Stimulated activated naive B cell treated with anti-CD40 and anti-IgM and Interleukin-4, amounts not matched to agents 10 μg/mL and 1 μg/mL and 100 μg/mL, for 72 hours (primary cell): Measurements from ENCODE around the gene SMARCB1.

ENCODE experiments used
- ATAC-seq, 2 donors: fragments of 150-1000 bp; cut with Tn5 transposase; replicated peaks; 2 replicates each; pipeline ENCODE4 v1.10.0; 2021; ENCODE audit warnings: moderate library complexity in 1 of 2
- DNase-seq: peaks from one replicate; pipeline ENCODE4 v3.0.0; 2021
- H3K27ac Mint-ChIP-seq: one replicate; pipeline ENCODE4 v1.8.0; 2022; ENCODE audit warnings: mild to moderate bottlenecking, mixed read lengths
- H3K27me3 Mint-ChIP-seq, 2 donors: one replicate each; pipeline ENCODE4 v1.8.0; 2022; ENCODE audit warnings: mixed read lengths in 2 of 2
- H3K36me3 Mint-ChIP-seq, 2 donors: one replicate each; pipeline ENCODE4 v1.8.0; 2022; ENCODE audit warnings: mixed read lengths in 2 of 2, mild to moderate bottlenecking in 1 of 2
- H3K4me1 Mint-ChIP-seq, 2 donors: one replicate each; pipeline ENCODE4 v1.8.0; 2022; ENCODE audit warnings: mixed read lengths in 2 of 2, mild to moderate bottlenecking in 1 of 2
- H3K4me3 Mint-ChIP-seq, 2 donors: one replicate each; pipeline ENCODE4 v1.8.0; 2022; ENCODE audit warnings: mild to moderate bottlenecking in 2 of 2, mixed read lengths in 2 of 2, moderate library complexity in 1 of 2
- H3K9me3 Mint-ChIP-seq, 2 donors: one replicate each; pipeline ENCODE4 v1.8.0; 2022; ENCODE audit warnings: mixed read lengths in 2 of 2, mild to moderate bottlenecking in 1 of 2

The SMARCB1 gene

GRCh38 chr22:23840026-23840425 lies 53.3 kb downstream of the SMARCB1 start:
- peaks cover 59 to 66% of the 10 kb centered on the region in 2 donors for H3K4me1 Mint-ChIP-seq
- DNase-seq, result no peak
- H3K4me3 Mint-ChIP-seq, result peak overlapping the region in 1 of 2 donors; percentile 23
- no peak overlapping the region for H3K27ac Mint-ChIP-seq
- peaks cover 6 to 20% of the 10 kb centered on the region in 2 donors for H3K36me3 Mint-ChIP-seq
- no peaks in the 10 kb centered on the region for H3K27me3 Mint-ChIP-seq
- no peak for ATAC-seq
- no peaks in the 10 kb centered on the region for H3K9me3 Mint-ChIP-seq

- ATAC-seq, result no peak
- no peak overlapping the region for H3K4me3 Mint-ChIP-seq
- H3K9me3 Mint-ChIP-seq, result no peaks in the 10 kb centered on the region
- H3K27me3 Mint-ChIP-seq, result no peaks in the 10 kb centered on the region
- DNase-seq, result no peak
- peaks cover 61 to 66% of the 10 kb centered on the region in 2 donors for H3K4me1 Mint-ChIP-seq
- H3K27ac Mint-ChIP-seq, result peak overlapping the region; percentile 66
- peaks cover 4 to 14% of the 10 kb centered on the region in 2 donors for H3K36me3 Mint-ChIP-seq
Measured at GRCh38 chr22:23841292-23841691, 54.5 kb downstream of the SMARCB1 start.

GRCh38 chr22:23841736-23842445 lies 55.1 kb downstream of the SMARCB1 start:
- peaks cover 60 to 66% of the 10 kb centered on the region in 2 donors for H3K4me1 Mint-ChIP-seq
- no peaks in the 10 kb centered on the region for H3K9me3 Mint-ChIP-seq
- H3K27ac Mint-ChIP-seq, result peak overlapping the region; percentile 66
- no peaks in the 10 kb centered on the region for H3K27me3 Mint-ChIP-seq
- H3K36me3 Mint-ChIP-seq, result peaks cover 2 to 11% of the 10 kb centered on the region in 2 donors
- no peak overlapping the region for H3K4me3 Mint-ChIP-seq
- no peak for DNase-seq
- ATAC-seq, result no peak

GRCh38 chr22:23842599-23842998 lies 55.8 kb downstream of the SMARCB1 start:
- Mint-ChIP-seq H3K36me3 (peaks cover 0 to 6% of the 10 kb centered on the region in 2 donors), H3K4me1 (peaks cover 57 to 66% of the 10 kb centered on the region in 2 donors), H3K4me3 (no peak overlapping the region), H3K9me3 (no peaks in the 10 kb centered on the region), H3K27me3 (no peaks in the 10 kb centered on the region), H3K27ac (peak overlapping the region; percentile 60)
- no peak for ATAC-seq
- DNase-seq, result no peak

- peak overlapping the region; percentile 14 to 76 for H3K4me3 Mint-ChIP-seq
- no peak for DNase-seq
- no peaks in the 10 kb centered on the region for H3K9me3 Mint-ChIP-seq
- no peaks in the 10 kb centered on the region for H3K36me3 Mint-ChIP-seq
- peaks cover 52 to 66% of the 10 kb centered on the region in 2 donors for H3K4me1 Mint-ChIP-seq
- peak overlapping the region; percentile 86 for H3K27ac Mint-ChIP-seq
- no peak for ATAC-seq
- no peaks in the 10 kb centered on the region for H3K27me3 Mint-ChIP-seq
Measured at GRCh38 chr22:23844739-23845202, 58.0 kb downstream of the SMARCB1 start.

- no peaks in the 10 kb centered on the region for H3K36me3 Mint-ChIP-seq
- no peaks in the 10 kb centered on the region for H3K27me3 Mint-ChIP-seq
- peak overlapping the region; percentile 25 to 33 for H3K4me3 Mint-ChIP-seq
- peak overlapping the region; percentile 79 for H3K27ac Mint-ChIP-seq
- DNase-seq (no peak), ATAC-seq (no peak)
- peaks cover 56 to 70% of the 10 kb centered on the region in 2 donors for H3K4me1 Mint-ChIP-seq
- H3K9me3 Mint-ChIP-seq, result no peaks in the 10 kb centered on the region
Measured at GRCh38 chr22:23845265-23846080, 58.7 kb downstream of the SMARCB1 start.

- peak; percentile 1 to 8 for ATAC-seq
- Mint-ChIP-seq H3K27me3 (no peaks in the 10 kb centered on the region), H3K4me3 (peak overlapping the region in 1 of 2 donors; percentile 25), H3K4me1 (peaks cover 59 to 71% of the 10 kb centered on the region in 2 donors), H3K36me3 (no peaks in the 10 kb centered on the region), H3K27ac (no peak overlapping the region), H3K9me3 (no peaks in the 10 kb centered on the region)
- DNase-seq, result no peak
Measured at GRCh38 chr22:23846081-23846469, 59.3 kb downstream of the SMARCB1 start.

- DNase-seq (no peak), ATAC-seq (no peak)
- no peaks in the 10 kb centered on the region for H3K9me3 Mint-ChIP-seq
- H3K27me3 Mint-ChIP-seq, result no peaks in the 10 kb centered on the region
- H3K36me3 Mint-ChIP-seq, result no peaks in the 10 kb centered on the region
- H3K4me3 Mint-ChIP-seq, result peak overlapping the region in 1 of 2 donors; percentile 4
- H3K27ac Mint-ChIP-seq, result no peak overlapping the region
- peaks cover 52 to 71% of the 10 kb centered on the region in 2 donors for H3K4me1 Mint-ChIP-seq
Measured at GRCh38 chr22:23847310-23847920, 60.6 kb downstream of the SMARCB1 start.

- Mint-ChIP-seq H3K4me1 (peaks cover 47 to 63% of the 10 kb centered on the region in 2 donors), H3K4me3 (no peak overlapping the region), H3K36me3 (no peaks in the 10 kb centered on the region), H3K27ac (no peak overlapping the region), H3K27me3 (no peaks in the 10 kb centered on the region), H3K9me3 (no peaks in the 10 kb centered on the region)
- ATAC-seq (no peak), DNase-seq (no peak)
Measured at GRCh38 chr22:23847991-23848864, 61.5 kb downstream of the SMARCB1 start.

GRCh38 chr22:23849009-23850006 lies 62.5 kb downstream of the SMARCB1 start:
- ATAC-seq (peak; percentile 71 to 77), DNase-seq (peak; percentile 82)
- Mint-ChIP-seq H3K4me1 (peaks cover 43 to 57% of the 10 kb centered on the region in 2 donors), H3K9me3 (no peaks in the 10 kb centered on the region), H3K4me3 (peak overlapping the region; percentile 64 to 76), H3K27ac (peak overlapping the region; percentile 76), H3K27me3 (no peaks in the 10 kb centered on the region), H3K36me3 (no peaks in the 10 kb centered on the region)

- peak overlapping the region; percentile 81 for H3K27ac Mint-ChIP-seq
- ATAC-seq, result peak in 1 of 2 donors; percentile 48
- no peak for DNase-seq
- H3K27me3 Mint-ChIP-seq, result no peaks in the 10 kb centered on the region
- peak overlapping the region; percentile 53 to 66 for H3K4me3 Mint-ChIP-seq
- no peaks in the 10 kb centered on the region for H3K36me3 Mint-ChIP-seq
- peaks cover 35 to 49% of the 10 kb centered on the region in 2 donors for H3K4me1 Mint-ChIP-seq
- H3K9me3 Mint-ChIP-seq, result no peaks in the 10 kb centered on the region
Measured at GRCh38 chr22:23850136-23850611, 63.4 kb downstream of the SMARCB1 start.

- no peaks in the 10 kb centered on the region for H3K27me3 Mint-ChIP-seq
- H3K36me3 Mint-ChIP-seq, result peaks cover 0 to 2% of the 10 kb centered on the region in 2 donors
- peak overlapping the region; percentile 96 to 97 for H3K4me3 Mint-ChIP-seq
- ATAC-seq, result peak; percentile 64 to 67
- H3K4me1 Mint-ChIP-seq, result peaks cover 14 to 24% of the 10 kb centered on the region in 2 donors
- peak; percentile 51 for DNase-seq
- no peaks in the 10 kb centered on the region for H3K9me3 Mint-ChIP-seq
- H3K27ac Mint-ChIP-seq, result peak overlapping the region; percentile 98
Measured at GRCh38 chr22:23856721-23857605, 70.2 kb downstream of the SMARCB1 start.
